ENCODE data around the gene LEMD3. TPM values are rescaled to one million over a fixed set of nuclear protein-coding genes. Genes with fewer than 3 reads are reported as not detected.

LEMD3 gene
- total RNA-seq, 4 donors from 2014 or later: 17.9 to 51.7 (median 44.3) TPM

GRCh38 chr12:65208125-65208524, 38.7 kb downstream of the LEMD3 start:
- Histone ChIP-seq H3K36me3 (no peaks in the 10 kb centered on the region), H3K27ac (no peak overlapping the region), H3K9me3 (no peaks in the 10 kb centered on the region), H3K4me1 (peaks cover 0 to 6% (median 2%) of the 10 kb centered on the region in 4 donors), H3K27me3 (no peaks in the 10 kb centered on the region), H3K4me3 (no peak overlapping the region)
- no peak for DNase-seq
- TF ChIP-seq POLR2A (IDR thresholded peaks at IDR 0.05) (no peak), CTCF (IDR thresholded peaks at IDR 0.05) (no peak)

DNA sequence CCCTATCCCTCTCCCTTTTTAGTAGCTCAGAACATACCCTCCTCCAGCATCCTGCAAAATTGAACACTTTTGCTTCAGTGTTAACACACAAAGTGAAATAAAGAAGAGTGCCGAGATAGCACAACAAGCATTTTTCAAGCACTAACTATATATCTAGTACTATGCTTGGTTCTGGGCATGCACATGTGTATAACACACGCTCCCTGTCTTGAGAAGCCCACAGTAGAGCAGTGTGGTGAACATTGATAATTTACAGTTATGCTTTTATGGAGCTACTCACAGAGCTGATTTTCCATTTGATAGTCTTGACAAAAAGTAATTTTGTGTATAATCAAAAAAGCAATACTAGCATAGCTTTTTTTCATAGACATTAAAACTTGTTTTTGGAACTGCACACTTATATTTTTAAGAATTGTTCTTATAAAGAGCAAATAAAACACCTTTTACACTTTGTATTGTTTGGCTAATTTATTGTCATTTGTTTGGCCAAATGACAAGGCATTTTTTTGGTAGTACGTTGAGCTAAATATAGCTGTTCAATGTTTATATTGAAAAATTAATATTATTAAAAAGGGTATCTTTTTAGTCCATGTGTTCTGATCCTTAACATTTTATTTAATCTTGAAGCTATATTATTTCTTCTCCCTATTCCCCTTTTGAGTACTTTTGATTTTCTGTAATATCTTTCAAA, 39.7 kb downstream of the LEMD3 start:
- Histone ChIP-seq H3K27me3 (no peaks in the 10 kb centered on the region), H3K36me3 (no peaks in the 10 kb centered on the region)
- no peak for TF ChIP-seq POLR2A (IDR thresholded peaks at IDR 0.05)
- TF ChIP-seq CTCF (IDR thresholded peaks at IDR 0.05): no peak

DNA sequence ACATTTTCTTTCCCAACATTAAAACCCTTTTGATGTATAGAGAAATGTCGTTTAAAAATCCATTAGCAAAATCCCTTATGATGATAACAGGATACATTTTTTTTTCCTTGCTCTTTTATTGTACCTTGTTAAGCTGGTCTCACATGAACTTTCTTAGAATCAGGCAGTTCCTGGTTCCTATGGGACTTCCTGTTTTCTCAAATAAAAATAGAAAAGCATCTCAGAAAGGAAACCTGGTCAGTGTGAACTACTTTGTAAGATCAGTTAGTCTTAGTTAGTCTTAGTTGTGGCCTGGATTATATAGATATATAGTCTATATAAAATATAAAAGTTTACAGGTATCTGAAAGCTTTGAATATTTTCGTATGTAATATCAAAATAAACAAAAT, 40.3 kb downstream of the LEMD3 start:
- Histone ChIP-seq H3K27ac (no peak overlapping the region), H3K9me3 (no peaks in the 10 kb centered on the region), H3K36me3 (no peaks in the 10 kb centered on the region), H3K4me3 (no peak overlapping the region), H3K4me1 (peaks cover 0 to 6% (median 2%) of the 10 kb centered on the region in 4 donors), H3K27me3 (no peaks in the 10 kb centered on the region)
- TF ChIP-seq CTCF (IDR thresholded peaks at IDR 0.05): no peak
- TF ChIP-seq POLR2A (IDR thresholded peaks at IDR 0.05): no peak
- no peak for DNase-seq

More for the DNA sequence above, 39.7 kb downstream of the LEMD3 start:
- no peaks in the 10 kb centered on the region for H3K9me3 ChIP-seq
- no peak for DNase-seq
- H3K27ac ChIP-seq: peak overlapping the region in 1 of 4 donors; percentile 19
- no peak overlapping the region for H3K4me3 ChIP-seq
- peaks cover 0 to 6% (median 2%) of the 10 kb centered on the region in 4 donors for H3K4me1 ChIP-seq

GRCh38 chr12:65217086-65217485, 47.7 kb downstream of the LEMD3 start:
- Histone ChIP-seq H3K9me3 (peaks cover 0 to 12% (median 0%) of the 10 kb centered on the region in 4 donors), H3K36me3 (peaks cover 0 to 19% (median 0%) of the 10 kb centered on the region in 3 donors)

DNA sequence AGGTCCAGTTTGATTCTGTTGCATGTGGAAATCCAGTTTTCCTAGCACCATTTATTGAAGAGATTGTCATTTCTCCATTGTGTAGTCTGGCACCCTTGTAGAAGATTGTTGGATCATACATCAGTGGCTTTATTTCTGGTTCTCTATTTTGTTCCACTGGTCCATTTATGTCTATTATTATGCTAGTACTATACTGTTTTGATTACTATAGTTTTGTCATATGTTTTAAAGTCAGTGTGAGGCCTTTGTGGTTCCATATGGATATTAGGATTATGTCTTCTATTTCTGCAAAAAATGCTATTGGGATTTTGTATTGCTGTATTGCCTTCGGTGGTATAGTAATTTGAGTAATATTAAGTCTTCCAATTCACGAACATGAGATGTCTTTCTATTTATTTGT, 51.4 kb downstream of the LEMD3 start:
- Histone ChIP-seq H3K36me3 (peaks cover 0 to 22% (median 0%) of the 10 kb centered on the region in 3 donors), H3K4me3 (no peak overlapping the region), H3K27me3 (no peaks in the 10 kb centered on the region), H3K4me1 (no peaks in the 10 kb centered on the region), H3K27ac (no peak overlapping the region), H3K9me3 (peaks cover 0 to 12% (median 0%) of the 10 kb centered on the region in 4 donors)
- DNase-seq: no peak
- TF ChIP-seq POLR2A (IDR thresholded peaks at IDR 0.05) (no peak), CTCF (IDR thresholded peaks at IDR 0.05) (no peak)

More at GRCh38 chr12:65217086-65217485, 47.7 kb downstream of the LEMD3 start:
- Histone ChIP-seq H3K4me1 (no peaks in the 10 kb centered on the region), H3K27me3 (no peaks in the 10 kb centered on the region), H3K27ac (no peak overlapping the region), H3K4me3 (no peak overlapping the region)
- TF ChIP-seq CTCF (IDR thresholded peaks at IDR 0.05) (no peak), POLR2A (IDR thresholded peaks at IDR 0.05) (no peak)
- no peak for DNase-seq

All from Peyer's patch (tissue), 4 donors.